Activated T-cell treated with anti-CD3 and anti-CD28 coated beads for 24 hours (primary cell): ENCODE results near the gene SLC20A1.
A peak's percentile ranks its signal among the peaks of the same experiment; 100 is the strongest.
"Not testable (repeated sequence)": the region's sequence is repeated elsewhere in the genome, so short reads cannot be mapped to it uniquely, and the experiment has no call there.

ENCODE experiments used
- DNase-seq: peaks from one replicate; pipeline ENCODE4 v3.0.0-alpha.2; 2020; ENCODE audit warnings: low read depth

Gene SLC20A1

DNA sequence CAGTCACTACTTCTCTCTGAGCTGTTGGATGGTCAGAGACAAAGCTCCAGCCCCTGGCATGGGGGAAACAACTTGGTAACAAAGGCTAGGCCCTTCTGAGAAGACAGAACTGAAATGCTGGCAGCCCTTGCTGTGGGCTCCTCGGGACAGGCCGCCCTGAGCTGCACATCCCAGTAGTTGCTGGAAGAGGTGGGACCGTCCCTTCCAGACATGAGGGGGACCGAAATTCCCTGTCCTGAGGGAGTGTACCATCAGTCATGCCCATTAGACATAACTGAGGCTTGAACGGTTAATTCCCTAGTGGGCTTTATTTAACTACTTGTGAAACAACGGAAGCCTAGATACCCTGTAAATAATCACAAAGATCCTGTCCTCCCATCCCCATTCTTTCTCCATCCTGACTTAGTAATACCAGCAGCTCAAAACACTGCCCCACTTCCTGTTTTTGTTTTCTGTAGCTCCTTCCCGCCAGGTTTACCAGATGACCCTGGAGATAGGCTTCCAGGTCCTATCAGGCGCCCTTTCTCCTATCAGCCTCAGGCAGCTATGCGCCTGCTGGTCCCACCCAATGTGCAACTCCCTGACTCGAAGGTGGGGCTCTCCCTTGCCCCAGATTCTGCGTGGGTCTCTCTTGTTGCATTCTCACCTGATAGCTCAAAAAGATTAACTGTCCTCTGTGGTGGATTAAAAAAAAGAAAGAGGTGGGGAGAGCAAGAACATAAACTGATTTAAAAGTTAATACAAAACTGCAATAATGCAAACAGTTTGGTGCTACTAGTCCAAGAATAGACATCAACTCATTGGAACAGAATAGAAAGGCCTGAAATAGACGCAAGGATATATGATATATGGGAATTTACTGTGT lies 38.0 kb downstream of the SLC20A1 start:
- DNase-seq = no peak

- no peak for DNase-seq
Observed at GRCh38 chr2:112684415-112684775, 38.7 kb downstream of the SLC20A1 start.

DNA sequence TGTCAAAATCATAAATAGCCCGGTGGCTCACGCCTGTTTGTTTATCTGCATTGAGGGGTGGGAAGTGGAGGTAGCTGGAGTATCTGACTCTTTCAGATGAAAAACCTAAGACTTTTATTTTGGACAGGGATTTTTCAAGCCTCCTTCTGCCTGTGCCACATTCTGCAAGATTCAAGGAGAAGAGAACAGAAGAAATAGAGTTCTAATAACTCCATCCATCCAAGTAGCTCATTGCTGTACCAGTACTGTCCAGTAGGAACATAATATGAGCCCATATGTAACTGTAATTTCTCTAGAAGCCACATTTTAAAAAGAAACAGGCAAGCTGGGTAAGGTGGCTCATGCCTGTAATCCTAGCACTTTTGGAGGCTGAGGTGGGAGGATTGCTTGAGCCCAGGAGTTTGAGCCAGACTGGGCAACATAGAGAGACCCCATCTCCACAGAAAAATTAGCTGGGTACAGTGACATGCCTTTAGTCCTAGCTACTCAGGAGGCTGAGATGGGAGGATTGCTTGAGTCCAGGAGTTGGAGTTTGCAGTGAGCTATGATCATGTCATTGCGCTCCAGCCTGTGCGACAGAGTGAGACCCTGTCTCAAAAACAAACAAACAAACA lies 39.6 kb downstream of the SLC20A1 start:
- no peak for DNase-seq

DNA sequence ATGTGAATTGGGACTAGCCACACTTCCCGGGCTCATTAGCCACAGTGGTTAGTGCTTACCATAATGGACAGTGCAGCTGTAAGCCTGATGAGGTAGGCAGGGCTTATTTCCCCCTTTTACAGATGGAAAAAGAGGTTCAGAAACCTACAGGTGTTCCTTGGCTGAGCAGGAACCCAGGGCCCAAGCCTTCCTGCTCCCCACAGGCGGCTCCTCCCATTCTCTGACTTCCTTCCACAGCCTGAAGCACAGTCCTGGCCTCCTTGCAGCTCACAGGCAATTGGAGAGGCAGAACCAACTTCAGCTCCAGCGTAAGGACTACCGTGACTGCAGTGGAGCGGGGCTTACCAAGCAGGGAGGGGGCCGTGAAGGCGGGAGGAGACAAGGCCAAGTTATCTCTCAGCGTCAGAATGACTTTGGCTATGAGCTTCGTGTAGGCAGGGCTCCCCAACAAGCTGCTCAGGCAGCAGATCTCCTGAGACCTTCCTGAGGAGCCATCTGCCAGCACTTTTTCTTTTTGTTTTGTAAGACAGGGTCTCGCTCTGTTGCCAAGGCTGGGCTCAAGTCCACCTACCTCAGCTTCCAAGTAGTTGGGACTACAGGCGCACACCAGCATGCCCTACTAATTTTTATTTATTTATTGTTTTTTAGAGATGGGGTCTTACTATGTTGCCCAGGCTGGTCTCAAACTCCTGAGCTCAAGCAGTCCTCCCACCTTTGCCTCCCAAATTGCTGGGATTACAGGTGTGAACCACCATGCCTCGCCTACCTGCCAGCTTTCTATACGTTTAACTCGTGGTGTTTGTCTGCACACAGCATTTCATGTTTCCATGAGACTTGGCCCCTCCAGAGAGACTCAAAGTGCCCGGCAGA lies 40.8 kb downstream of the SLC20A1 start:
- no peak for DNase-seq

GRCh38 chr2:112687522-112687921 lies 41.8 kb downstream of the SLC20A1 start:
- no peak for DNase-seq

- no peak for DNase-seq
Observed at GRCh38 chr2:112688086-112688880, 42.5 kb downstream of the SLC20A1 start.

DNA sequence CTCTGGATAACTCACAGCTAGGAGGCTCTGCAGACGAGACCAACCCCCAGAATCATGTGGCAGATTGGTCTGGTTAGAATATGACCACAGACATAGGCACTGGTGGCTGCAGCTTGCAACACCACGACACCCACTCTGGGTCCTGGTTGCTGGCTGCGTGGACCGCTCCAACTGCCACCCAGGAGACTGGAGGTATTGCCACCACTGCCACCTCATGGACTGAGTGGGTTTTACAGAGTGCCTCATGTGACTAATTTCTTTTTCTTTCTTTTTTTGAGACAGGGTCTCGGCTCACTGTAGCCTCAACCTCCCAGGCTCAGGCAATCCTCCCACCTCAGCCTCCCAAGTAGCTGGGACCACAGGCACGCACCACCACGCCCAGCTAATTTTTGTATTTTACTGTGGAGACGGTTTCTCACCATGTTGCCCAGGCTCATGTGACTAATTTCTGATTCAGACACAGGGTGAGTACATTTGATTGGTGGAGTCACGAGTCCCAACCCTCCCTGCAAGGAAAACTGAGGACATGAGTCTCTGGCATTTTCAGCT lies 45.2 kb downstream of the SLC20A1 start:
- peak; percentile 32 for DNase-seq

DNA sequence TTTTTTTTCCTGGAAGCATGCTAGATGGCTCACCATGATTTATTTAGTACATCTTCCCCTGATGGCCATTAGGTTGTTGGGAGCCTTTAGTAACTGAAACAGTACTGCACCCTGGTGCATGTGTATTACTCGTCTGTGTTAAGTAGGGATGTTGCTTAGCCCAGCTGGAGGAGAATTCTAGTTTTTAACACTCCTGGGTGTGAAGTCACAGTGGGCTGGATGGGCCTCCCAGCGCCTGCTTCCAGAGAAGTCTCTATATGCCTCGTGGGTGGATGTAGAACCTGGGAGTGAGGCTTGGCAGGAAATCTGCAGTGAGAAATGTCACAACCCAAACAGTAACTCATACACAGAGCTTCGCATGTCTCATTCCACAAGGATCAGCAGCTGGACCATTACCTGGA lies 46.1 kb downstream of the SLC20A1 start:
- DNase-seq = no peak

DNA sequence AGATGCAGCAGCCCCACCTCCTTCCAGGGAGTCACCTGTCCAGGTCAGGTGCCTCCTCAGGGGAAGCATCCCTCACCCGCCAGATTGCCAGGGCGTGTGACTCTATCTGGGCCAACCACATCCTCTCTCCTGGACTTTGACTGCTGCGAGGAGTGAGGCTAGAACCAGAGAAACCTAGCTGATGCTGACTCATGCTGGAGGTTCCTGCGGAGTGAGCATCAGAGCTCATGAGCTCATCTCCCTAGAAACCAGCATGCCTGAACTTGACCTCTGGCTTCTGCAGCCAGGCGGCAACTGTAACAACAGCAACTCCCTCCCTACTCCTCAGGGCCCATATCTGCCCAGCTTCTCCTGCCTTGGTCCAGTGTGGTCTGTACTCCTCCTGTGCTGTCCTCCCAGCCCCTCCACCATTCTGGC lies 46.8 kb downstream of the SLC20A1 start:
- DNase-seq = peak; percentile 39

DNA sequence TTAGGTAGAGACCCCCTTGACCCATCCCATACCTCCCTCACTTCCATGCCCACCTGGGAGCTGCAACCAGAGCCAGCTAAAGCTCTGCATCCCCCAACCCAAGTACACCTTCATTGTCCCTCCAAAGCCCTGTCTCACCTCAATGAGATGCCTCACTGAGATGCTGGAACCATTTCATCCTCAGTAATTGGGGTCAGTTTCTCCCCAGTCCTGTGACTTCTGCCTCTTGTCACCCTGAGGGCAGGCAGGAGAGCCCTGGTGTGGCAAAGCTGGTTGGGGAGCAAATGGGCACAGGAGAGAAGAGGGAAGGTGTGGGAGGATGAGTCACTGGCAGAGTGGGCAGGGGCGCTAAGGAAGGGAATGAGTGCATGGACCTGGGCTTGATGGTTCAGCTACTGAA lies 47.2 kb downstream of the SLC20A1 start:
- no peak for DNase-seq

DNA sequence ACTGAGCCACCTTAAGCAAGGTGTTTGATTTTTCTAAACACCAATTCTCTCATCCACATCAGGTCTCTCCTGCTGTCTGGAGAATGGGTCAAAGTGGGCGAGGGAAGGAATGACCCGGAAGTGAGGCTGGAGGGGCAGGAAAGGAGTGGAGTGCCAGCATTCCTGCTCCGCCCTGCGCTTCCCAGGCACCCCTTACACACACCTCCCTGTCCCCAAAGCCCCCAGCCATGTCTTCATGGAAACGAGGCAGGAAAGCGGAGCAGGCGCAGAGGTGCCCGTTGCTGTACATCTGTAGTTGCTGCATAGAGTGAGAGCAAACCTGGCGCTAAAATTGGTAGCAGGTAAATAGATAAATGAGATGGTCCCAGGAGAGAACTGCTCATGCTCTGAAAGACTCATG lies 47.9 kb downstream of the SLC20A1 start:
- DNase-seq = no peak

DNA sequence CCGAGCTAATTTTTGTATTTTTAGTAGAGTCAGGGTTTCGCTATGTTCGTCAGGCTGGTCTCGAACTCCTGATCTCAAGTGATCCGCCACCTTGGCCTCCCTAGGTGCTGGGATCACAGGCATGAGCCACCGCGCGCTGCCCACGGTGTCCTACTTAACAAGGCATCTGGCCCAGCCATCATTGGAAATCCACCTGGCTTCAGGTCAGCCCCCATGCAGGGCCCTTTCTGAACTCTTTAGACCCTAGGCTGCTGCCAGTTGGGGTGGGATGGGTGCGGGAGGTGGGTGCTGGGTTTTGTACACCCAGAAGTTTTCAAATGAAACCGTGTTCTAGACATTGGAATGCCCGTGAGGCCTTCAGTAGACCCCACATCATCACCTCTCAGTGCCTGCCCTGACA lies 48.4 kb downstream of the SLC20A1 start:
- no peak for DNase-seq

DNA sequence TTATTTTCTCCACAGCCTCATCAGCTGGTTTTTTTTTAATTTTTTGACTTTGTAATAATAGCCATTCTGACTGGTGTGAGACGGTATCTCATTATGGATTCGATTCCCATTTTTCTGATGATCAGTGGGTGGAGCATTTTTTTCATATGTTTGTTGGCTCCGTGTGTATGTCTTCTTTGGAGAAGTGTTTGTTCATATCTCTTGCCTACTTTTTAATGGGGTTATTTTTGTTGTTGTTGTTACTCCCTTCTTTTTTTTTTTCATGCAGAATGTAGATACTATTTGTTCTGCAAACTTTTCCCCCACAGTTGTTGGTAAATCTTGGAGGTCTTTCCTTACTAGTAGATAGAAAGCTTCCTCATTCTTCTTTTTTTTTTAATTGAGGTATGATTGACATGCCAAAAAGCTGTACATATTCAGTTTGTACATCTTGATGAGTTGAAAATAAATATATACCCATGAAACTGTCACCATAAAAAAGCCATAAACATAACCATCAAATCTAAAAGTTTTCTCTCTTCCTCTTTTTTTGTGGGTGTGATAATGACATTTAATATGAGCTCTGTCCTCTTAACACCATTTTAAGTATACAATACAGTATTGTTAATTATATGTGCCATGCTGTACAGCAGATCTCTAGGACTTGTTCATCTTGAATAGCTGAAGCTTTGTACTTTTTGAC lies 53.2 kb downstream of the SLC20A1 start:
- DNase-seq = no peak

DNA sequence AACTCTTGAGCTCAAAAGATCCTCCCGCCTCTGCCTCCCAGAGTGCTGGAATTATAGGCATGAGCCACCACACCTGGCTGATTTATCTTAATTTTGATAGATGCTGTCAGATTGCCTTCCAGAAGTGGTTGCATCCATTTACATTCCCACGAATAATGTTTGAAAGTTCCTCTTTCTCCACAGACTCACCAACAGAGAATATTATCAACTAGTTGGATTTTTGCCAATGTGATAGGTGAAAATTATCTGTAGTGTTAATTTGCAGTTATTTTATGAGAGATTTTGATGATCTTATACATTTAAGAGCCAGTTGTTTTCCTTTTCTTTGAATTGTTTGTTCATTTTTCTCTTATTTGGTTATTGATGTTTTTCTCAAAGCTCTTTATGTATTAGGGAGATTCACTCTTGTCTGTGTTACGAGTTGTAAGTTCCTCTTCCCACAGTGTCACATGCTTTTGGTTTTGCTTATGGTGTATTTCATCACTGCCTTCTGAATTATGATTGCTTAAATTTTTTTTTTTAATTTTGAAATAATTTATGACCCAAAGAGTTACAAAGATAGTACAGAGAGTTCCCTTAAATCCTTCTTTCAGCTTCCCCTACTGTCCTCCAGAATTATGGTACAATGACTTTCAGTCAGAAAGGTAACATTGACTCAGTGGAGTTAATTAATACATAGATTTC lies 54.4 kb downstream of the SLC20A1 start:
- no peak for DNase-seq

- no peak for DNase-seq
Observed at GRCh38 chr2:112701052-112701451, 55.3 kb downstream of the SLC20A1 start.

GRCh38 chr2:112703684-112704083 lies 57.9 kb downstream of the SLC20A1 start:
- DNase-seq = no peak

DNA sequence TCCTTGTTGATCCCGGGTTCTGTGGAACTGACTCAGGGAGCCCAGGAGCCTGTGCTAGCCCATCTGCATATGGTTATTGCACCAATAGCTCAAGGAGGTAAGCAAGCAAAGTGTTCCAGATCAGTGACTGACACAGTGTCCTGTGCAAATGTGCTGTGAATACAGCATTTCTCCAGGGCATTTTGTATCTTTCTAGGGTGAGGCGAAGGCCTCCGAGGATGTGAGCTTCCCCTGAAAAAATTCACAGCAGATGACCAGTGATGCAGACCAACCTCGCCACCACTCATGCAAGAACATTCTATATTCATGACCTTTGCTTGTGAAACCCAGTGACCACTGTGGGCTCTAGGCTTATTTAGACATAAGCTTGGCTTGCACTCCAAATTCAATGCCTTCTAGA lies 59.8 kb downstream of the SLC20A1 start:
- DNase-seq = no peak

DNA sequence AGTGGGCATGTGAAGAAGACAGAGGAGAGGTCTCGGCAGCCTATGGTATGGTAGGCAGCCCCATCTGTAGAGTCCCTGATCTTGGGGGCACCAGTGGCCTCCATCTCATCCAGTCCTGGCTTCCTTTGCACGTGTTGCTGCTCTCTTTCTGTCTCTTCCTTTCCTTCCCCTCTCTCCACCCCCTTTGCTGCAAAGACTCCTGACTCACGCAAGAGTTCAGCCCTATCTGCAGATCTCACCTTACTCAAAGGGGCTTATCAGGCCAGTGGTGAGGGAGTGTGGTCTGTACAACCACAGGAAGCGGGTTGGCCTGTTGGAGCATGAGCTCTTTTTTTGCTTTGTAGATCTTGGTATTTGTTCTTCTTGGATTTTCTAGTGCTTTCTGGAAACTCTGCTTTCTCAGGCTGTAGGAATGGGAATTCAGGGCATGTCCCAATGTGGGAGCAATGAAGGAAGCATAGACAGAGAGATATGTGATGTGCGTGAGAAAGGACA lies 60.5 kb downstream of the SLC20A1 start:
- DNase-seq = peak; percentile 24

- not testable (repeated sequence) for DNase-seq
Observed at GRCh38 chr2:112706947-112707346, 61.2 kb downstream of the SLC20A1 start.

DNA sequence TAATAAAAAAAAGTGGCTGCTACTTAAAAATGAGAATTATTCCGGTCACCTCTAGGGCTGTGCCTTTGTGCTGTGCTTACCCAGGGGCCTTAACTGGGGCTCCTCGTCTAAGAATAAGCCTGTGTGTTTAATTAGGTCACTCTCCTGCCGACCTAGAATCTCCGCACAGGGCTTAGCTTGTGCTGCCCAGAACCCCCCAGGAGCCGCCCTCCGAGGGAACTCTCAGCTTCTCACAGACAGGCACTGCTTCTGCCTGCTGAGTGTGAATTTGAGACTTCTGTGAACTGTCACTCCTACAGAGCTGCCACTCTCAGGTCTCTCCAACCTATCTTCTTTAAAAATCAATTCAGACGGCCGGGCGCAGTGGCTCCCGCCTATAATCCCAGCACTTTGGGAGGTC lies 63.2 kb downstream of the SLC20A1 start:
- DNase-seq = no peak
